ENCODE data around the gene RNF167. TPM values are rescaled to one million over a fixed set of nuclear protein-coding genes. Genes with fewer than 3 reads are reported as not detected.
A peak's percentile ranks its signal among the peaks of the same experiment; 100 is the strongest.

The RNF167 gene
- total and polyA plus RNA-seq, 2 of the 13 experiments (the other 11 are each of a cell fraction or from before 2014, with no cell fraction given): 44.1 to 45.4 TPM

GRCh38 chr17:4986951-4987766 is 47.1 kb downstream of the RNF167 start, which contains the start of gene CAMTA2 (continued):
- no peak for TF ChIP-seq MLLT10 (CRISPR knock-in tag; IDR thresholded peaks at IDR 0.05)
- peak; percentile 38; the same call in 1 of the 2 replicates for TF ChIP-seq PAXIP1 (CRISPR knock-in tag; conservative IDR thresholded peaks at IDR 0.05)
- TF ChIP-seq RNF219 (CRISPR knock-in tag; IDR thresholded peaks at IDR 0.05): no peak
- TF ChIP-seq CERS6 (CRISPR knock-in tag; IDR thresholded peaks at IDR 0.05): no peak
- TF ChIP-seq ZNF253 (CRISPR knock-in tag; IDR thresholded peaks at IDR 0.05; ENCODE audit: borderline replicate concordance): peak; percentile 61; the same call in 1 of the 2 replicates
- TF ChIP-seq FOXA1 (IDR thresholded peaks at IDR 0.05): no peak
- no peak for TF ChIP-seq FOXA1 (CRISPR knock-in tag; IDR thresholded peaks at IDR 0.05)
- TF ChIP-seq ZNF101 (CRISPR knock-in tag; IDR thresholded peaks at IDR 0.05; ENCODE audit: borderline replicate concordance, low read depth): no peak
- TF ChIP-seq AKNA (CRISPR knock-in tag; IDR thresholded peaks at IDR 0.05; ENCODE audit: borderline replicate concordance): no peak
- no peak for TF ChIP-seq ZNF549 (CRISPR knock-in tag; IDR thresholded peaks at IDR 0.05)
- TF ChIP-seq JUNB (CRISPR knock-in tag; IDR thresholded peaks at IDR 0.05; ENCODE audit: borderline replicate concordance): no peak
- peak; percentile 94 for TF ChIP-seq THAP8 (CRISPR knock-in tag; IDR thresholded peaks at IDR 0.05; ENCODE audit: borderline replicate concordance)
- no peak for TF ChIP-seq SRSF9 (IDR thresholded peaks at IDR 0.05; ENCODE audit: borderline replicate concordance, insufficient read depth, low read depth, low read length, poor library complexity, severe bottlenecking)
- TF ChIP-seq AHR (CRISPR knock-in tag; IDR thresholded peaks at IDR 0.05): no peak
- TF ChIP-seq RBAK (CRISPR knock-in tag; IDR thresholded peaks at IDR 0.05): no peak

All from HepG2 (cell line).